Head of caudate nucleus (tissue), 42 donors: ENCODE measurements around the gene CTRL.

Experiments used
- DNase-seq, 42 donors: peaks; one replicate each; pipeline versions ENCODE4 v3.0.0 to v3.0.0-alpha.2; 2020 to 2021; ENCODE audit warnings: mixed read lengths in 7 of 42
- intact Hi-C: fragments of 100-400 bp; cut with DNase I; formaldehyde crosslinking; loops from one replicate; pipeline ENCODE4 v1.15.0; 2022

CTRL gene

GRCh38 chr16:67964477-67965131, 32.9 kb upstream of the CTRL start:
- intact Hi-C loops, result no loop called here
- DNase-seq, result no peak

GRCh38 chr16:67963662-67964321, 32.1 kb upstream of the CTRL start:
- intact Hi-C loops, result no loop called here
- peak in 1 of 42 donors; percentile 54 for DNase-seq

GRCh38 chr16:67963292-67963661, 31.6 kb upstream of the CTRL start:
- intact Hi-C loops, result no loop called here
- DNase-seq, result peak in 2 of 42 donors; percentile 22 to 37

GRCh38 chr16:67962135-67962534, 30.5 kb upstream of the CTRL start:
- intact Hi-C loops, result no loop called here

GRCh38 chr16:67961551-67961957, 29.9 kb upstream of the CTRL start:
- intact Hi-C loops, result no loop called here
- no peak for DNase-seq

More at GRCh38 chr16:67962135-67962534, 30.5 kb upstream of the CTRL start:
- DNase-seq, result no peak

GRCh38 chr16:67959536-67960329, 28.1 kb upstream of the CTRL start:
- DNase-seq, result peak in 7 of 42 donors; percentile 10 to 61 (median 44)
- intact Hi-C loops, result no loop called here

GRCh38 chr16:67957622-67958021, 26.0 kb upstream of the CTRL start:
- intact Hi-C loops, result no loop called here
- no peak for DNase-seq

GRCh38 chr16:67954421-67955196, 22.9 kb upstream of the CTRL start:
- intact Hi-C loops, result no loop called here
- DNase-seq, result no peak

- DNase-seq, result no peak
- intact Hi-C loops, result no loop called here
These were observed 22.1 kb upstream of the CTRL start for GRCh38 chr16:67953641-67954375.

GRCh38 chr16:67951485-67951884, 19.8 kb upstream of the CTRL start:
- intact Hi-C loops, result no loop called here
- DNase-seq, result peak; percentile 86 to 97 (median 93)

- intact Hi-C loops, result no loop called here
- DNase-seq, result no peak
These were observed 18.7 kb upstream of the CTRL start for GRCh38 chr16:67950335-67950843.

GRCh38 chr16:67949645-67950044, 18.0 kb upstream of the CTRL start:
- intact Hi-C loops, result no loop called here
- DNase-seq, result no peak

- intact Hi-C loops, result no loop called here
- no peak for DNase-seq
These were observed 16.4 kb upstream of the CTRL start for GRCh38 chr16:67948015-67948414.

GRCh38 chr16:67946966-67947558, 15.4 kb upstream of the CTRL start:
- DNase-seq, result no peak
- intact Hi-C loops, result no loop called here

- no peak for DNase-seq
- intact Hi-C loops, result no loop called here
These were observed 14.5 kb upstream of the CTRL start for GRCh38 chr16:67946128-67946569.

GRCh38 chr16:67945392-67945933, 13.8 kb upstream of the CTRL start:
- no peak for DNase-seq
- intact Hi-C loops, result no loop called here

- intact Hi-C loops, result no loop called here
- no peak for DNase-seq
These were observed 13.2 kb upstream of the CTRL start for GRCh38 chr16:67944690-67945391.
